Stimulated activated CD4-positive, alpha-beta T cell treated with anti-CD3 and anti-CD28 coated beads, Interleukin-4, amount 100 ng/mL, for 1 hour (primary cell): Measurements from ENCODE around the gene TCEAL1.
"Not testable (repeated sequence)": the region's sequence is repeated elsewhere in the genome, so short reads cannot be mapped to it uniquely, and the experiment has no call there.

Experiments used
- DNase-seq: peaks from one replicate; pipeline ENCODE4 v3.0.0-alpha.2; 2020

The TCEAL1 gene

GRCh38 chrX:103637604-103638338 lies 9.0 kb downstream of the TCEAL1 start:
- no peak for DNase-seq

GRCh38 chrX:103638479-103639346 lies 9.9 kb downstream of the TCEAL1 start:
- not testable (repeated sequence) for DNase-seq

GRCh38 chrX:103640401-103641155 lies 11.8 kb downstream of the TCEAL1 start:
- no peak for DNase-seq

- no peak for DNase-seq
Observed at GRCh38 chrX:103644125-103644524, 15.3 kb downstream of the TCEAL1 start.

- DNase-seq, result no peak
Observed at GRCh38 chrX:103647630-103648029, 18.9 kb downstream of the TCEAL1 start.

GRCh38 chrX:103651151-103651773 lies 22.5 kb downstream of the TCEAL1 start:
- DNase-seq, result no peak

GRCh38 chrX:103655230-103656000 lies 26.6 kb downstream of the TCEAL1 start:
- not testable (repeated sequence) for DNase-seq

GRCh38 chrX:103656617-103657016 lies 27.8 kb downstream of the TCEAL1 start:
- no peak for DNase-seq

GRCh38 chrX:103657066-103657465 lies 28.3 kb downstream of the TCEAL1 start:
- DNase-seq, result not testable (repeated sequence)

- DNase-seq, result no peak
Observed at GRCh38 chrX:103658681-103659433, 30.1 kb downstream of the TCEAL1 start.

- not testable (repeated sequence) for DNase-seq
Observed at GRCh38 chrX:103659460-103659859, 30.7 kb downstream of the TCEAL1 start.

- DNase-seq, result no peak
Observed at GRCh38 chrX:103663981-103664762, 35.4 kb downstream of the TCEAL1 start.

GRCh38 chrX:103666202-103667107 lies 37.7 kb downstream of the TCEAL1 start:
- no peak for DNase-seq

- no peak for DNase-seq
Observed at GRCh38 chrX:103669745-103670144, 41.0 kb downstream of the TCEAL1 start.

- DNase-seq, result no peak
Observed at GRCh38 chrX:103674531-103675454, 46.0 kb downstream of the TCEAL1 start.

- DNase-seq, result no peak
Observed at GRCh38 chrX:103678199-103678993, 49.6 kb downstream of the TCEAL1 start.
